ENCODE measurements around the gene AMPD2.

AMPD2 gene

GRCh38 chr1:109619576-109620400 is at the start of gene AMPD2, which contains the start of gene GNAT2:
AMPD2 (plus strand) TSS chr1:109619837; CDS start chr1:109621176, 1,339 bp downstream.
GNAT2 (minus strand) TSS chr1:109619616; CDS start chr1:109612870, 6,746 bp downstream.
- Histone ChIP-seq H3K9ac (ENCODE audit: low read depth in 1 of 2, low read length in 2 of 2) (peak within 1 kb of the TSS; percentile 86 to 89), H3K4me3 (ENCODE audit: low read length in 2 of 2) (peak within 1 kb of the TSS; percentile 82 to 94), H3K4me1 (ENCODE audit: control insufficient read depth in 2 of 2, insufficient read depth in 2 of 2, low read length in 2 of 2) (peaks cover 27 to 35% of the 10 kb centered on the region in 2 donors), H3K27ac (ENCODE audit: low read depth in 2 of 2, low read length in 2 of 2) (peak within 1 kb of the TSS; percentile 80 to 85), H3K9me3 (ENCODE audit: control insufficient read depth in 2 of 2, low read length in 2 of 2) (no peaks in the 10 kb centered on the region), H3K27me3 (ENCODE audit: control insufficient read depth in 2 of 2, insufficient read depth in 2 of 2, low read length in 2 of 2) (no peaks in the 10 kb centered on the region), H3K36me3 (ENCODE audit: control insufficient read depth in 2 of 2, insufficient read depth in 2 of 2, low read length in 2 of 2) (no peaks in the 10 kb centered on the region)

DNA sequence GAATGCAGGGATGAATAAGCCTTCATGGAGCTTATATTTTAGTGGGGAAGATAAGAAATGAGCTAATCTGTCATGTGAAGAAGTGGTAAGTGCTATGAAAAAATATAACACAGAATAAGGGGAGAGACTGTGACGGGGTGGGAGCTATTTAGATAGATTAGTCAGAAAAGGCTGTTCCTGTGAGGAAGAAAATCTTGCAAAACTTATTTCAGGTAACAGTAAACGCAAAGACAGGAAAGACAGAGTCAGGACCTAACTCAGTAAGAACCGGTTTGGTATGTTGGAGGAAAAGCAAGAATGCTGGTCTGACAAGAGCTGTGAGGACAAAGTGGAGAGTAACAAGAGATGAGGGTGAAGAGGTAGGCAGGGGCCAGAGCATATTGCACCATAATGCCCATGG is 49.2 kb upstream of the AMPD2 start:
- Histone ChIP-seq H3K27ac (ENCODE audit: low read depth in 2 of 2, low read length in 2 of 2) (no peak overlapping the region), H3K36me3 (ENCODE audit: control insufficient read depth in 2 of 2, insufficient read depth in 2 of 2, low read length in 2 of 2) (no peaks in the 10 kb centered on the region), H3K9ac (ENCODE audit: low read depth in 1 of 2, low read length in 2 of 2) (no peak overlapping the region), H3K4me3 (ENCODE audit: low read length in 2 of 2) (no peak overlapping the region), H3K4me1 (ENCODE audit: control insufficient read depth in 2 of 2, insufficient read depth in 2 of 2, low read length in 2 of 2) (peaks cover 0 to 17% of the 10 kb centered on the region in 2 donors), H3K27me3 (ENCODE audit: control insufficient read depth in 2 of 2, insufficient read depth in 2 of 2, low read length in 2 of 2) (no peaks in the 10 kb centered on the region), H3K9me3 (ENCODE audit: control insufficient read depth in 2 of 2, low read length in 2 of 2) (no peaks in the 10 kb centered on the region)

DNA sequence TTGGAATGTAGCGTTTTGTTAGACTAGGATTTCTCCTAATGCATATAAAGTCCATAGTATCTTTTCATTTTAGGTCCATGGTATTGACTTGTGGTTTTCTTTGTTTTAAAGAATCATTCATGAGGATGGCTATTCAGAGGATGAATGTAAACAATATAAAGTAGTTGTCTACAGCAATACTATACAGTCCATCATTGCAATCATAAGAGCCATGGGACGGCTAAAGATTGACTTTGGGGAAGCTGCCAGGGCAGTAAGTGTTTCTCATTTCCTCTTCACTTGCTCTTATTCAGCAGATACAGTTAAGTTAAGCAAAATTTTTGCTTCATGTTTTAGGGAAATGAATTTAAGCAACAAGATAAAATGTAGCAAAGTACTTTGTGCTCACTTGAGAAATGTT is 45.9 kb upstream of the AMPD2 start:
- no peaks in the 10 kb centered on the region for H3K4me1 ChIP-seq (ENCODE audit: control insufficient read depth in 2 of 2, insufficient read depth in 2 of 2, low read length in 2 of 2)
- H3K27me3 ChIP-seq (ENCODE audit: control insufficient read depth in 2 of 2, insufficient read depth in 2 of 2, low read length in 2 of 2): no peaks in the 10 kb centered on the region
- no peak overlapping the region for H3K9ac ChIP-seq (ENCODE audit: low read depth in 1 of 2, low read length in 2 of 2)
- peaks cover 0 to 4% of the 10 kb centered on the region in 2 donors for H3K36me3 ChIP-seq (ENCODE audit: control insufficient read depth in 2 of 2, insufficient read depth in 2 of 2, low read length in 2 of 2)
- H3K9me3 ChIP-seq (ENCODE audit: control insufficient read depth in 2 of 2, low read length in 2 of 2): no peaks in the 10 kb centered on the region
- H3K27ac ChIP-seq (ENCODE audit: low read depth in 2 of 2, low read length in 2 of 2): no peak overlapping the region
- no peak overlapping the region for H3K4me3 ChIP-seq (ENCODE audit: low read length in 2 of 2)

DNA sequence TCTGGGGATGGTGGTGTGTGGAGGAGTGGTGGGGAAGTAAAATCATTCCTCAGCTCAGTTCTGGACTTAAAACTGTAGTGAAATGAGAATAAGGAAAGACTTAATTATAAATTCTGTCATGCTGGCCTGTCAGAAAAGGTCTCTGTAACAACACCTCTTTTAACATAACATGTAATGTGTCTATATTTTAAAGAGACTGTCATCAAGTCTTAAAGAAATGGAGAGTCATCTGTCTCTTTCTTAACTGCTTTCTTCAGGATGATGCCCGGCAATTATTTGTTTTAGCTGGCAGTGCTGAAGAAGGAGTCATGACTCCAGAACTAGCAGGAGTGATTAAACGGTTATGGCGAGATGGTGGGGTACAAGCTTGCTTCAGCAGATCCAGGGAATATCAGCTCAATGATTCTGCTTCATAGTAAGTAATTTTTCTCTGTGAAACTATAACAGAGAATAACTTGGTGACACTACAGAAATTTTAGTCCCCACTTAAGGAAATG is 40.6 kb upstream of the AMPD2 start:
- Histone ChIP-seq H3K9ac (ENCODE audit: low read depth in 1 of 2, low read length in 2 of 2) (no peak overlapping the region), H3K4me3 (ENCODE audit: low read length in 2 of 2) (no peak overlapping the region), H3K9me3 (ENCODE audit: control insufficient read depth in 2 of 2, low read length in 2 of 2) (no peaks in the 10 kb centered on the region), H3K36me3 (ENCODE audit: control insufficient read depth in 2 of 2, insufficient read depth in 2 of 2, low read length in 2 of 2) (peaks cover 13 to 41% of the 10 kb centered on the region in 2 donors), H3K27me3 (ENCODE audit: control insufficient read depth in 2 of 2, insufficient read depth in 2 of 2, low read length in 2 of 2) (no peaks in the 10 kb centered on the region), H3K4me1 (ENCODE audit: control insufficient read depth in 2 of 2, insufficient read depth in 2 of 2, low read length in 2 of 2) (no peaks in the 10 kb centered on the region), H3K27ac (ENCODE audit: low read depth in 2 of 2, low read length in 2 of 2) (no peak overlapping the region)

DNA sequence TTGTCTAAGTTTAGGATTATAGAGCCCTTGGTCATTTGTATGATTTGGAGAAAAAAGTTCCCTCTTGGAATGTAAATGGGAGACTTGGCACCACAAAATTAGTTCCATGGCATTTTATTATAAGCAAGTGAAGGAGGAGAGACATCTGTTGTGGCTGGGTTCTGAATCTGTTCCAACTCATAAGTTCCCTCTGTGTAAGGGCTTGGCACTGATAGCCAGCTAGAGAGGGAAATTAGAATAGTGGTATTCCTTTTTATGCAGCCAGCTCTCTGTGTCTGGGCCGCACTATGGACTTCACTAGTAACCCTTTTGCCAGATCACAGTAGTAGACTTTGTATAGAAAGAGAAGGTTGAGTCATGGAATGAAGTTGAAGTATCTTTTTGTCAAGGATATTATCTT is 40.1 kb upstream of the AMPD2 start:
- H3K9me3 ChIP-seq (ENCODE audit: control insufficient read depth in 2 of 2, low read length in 2 of 2): no peaks in the 10 kb centered on the region
- peaks cover 17 to 46% of the 10 kb centered on the region in 2 donors for H3K36me3 ChIP-seq (ENCODE audit: control insufficient read depth in 2 of 2, insufficient read depth in 2 of 2, low read length in 2 of 2)
- H3K4me1 ChIP-seq (ENCODE audit: control insufficient read depth in 2 of 2, insufficient read depth in 2 of 2, low read length in 2 of 2): no peaks in the 10 kb centered on the region
- H3K27ac ChIP-seq (ENCODE audit: low read depth in 2 of 2, low read length in 2 of 2): no peak overlapping the region
- H3K27me3 ChIP-seq (ENCODE audit: control insufficient read depth in 2 of 2, insufficient read depth in 2 of 2, low read length in 2 of 2): no peaks in the 10 kb centered on the region
- no peak overlapping the region for H3K4me3 ChIP-seq (ENCODE audit: low read length in 2 of 2)
- no peak overlapping the region for H3K9ac ChIP-seq (ENCODE audit: low read depth in 1 of 2, low read length in 2 of 2)

GRCh38 chr1:109582021-109582420 is 37.6 kb upstream of the AMPD2 start:
- H3K9me3 ChIP-seq (ENCODE audit: control insufficient read depth in 2 of 2, low read length in 2 of 2): no peaks in the 10 kb centered on the region
- H3K27me3 ChIP-seq (ENCODE audit: control insufficient read depth in 2 of 2, insufficient read depth in 2 of 2, low read length in 2 of 2): no peaks in the 10 kb centered on the region
- peaks cover 41 to 64% of the 10 kb centered on the region in 2 donors for H3K36me3 ChIP-seq (ENCODE audit: control insufficient read depth in 2 of 2, insufficient read depth in 2 of 2, low read length in 2 of 2)
- no peaks in the 10 kb centered on the region for H3K4me1 ChIP-seq (ENCODE audit: control insufficient read depth in 2 of 2, insufficient read depth in 2 of 2, low read length in 2 of 2)
- H3K9ac ChIP-seq (ENCODE audit: low read depth in 1 of 2, low read length in 2 of 2): no peak overlapping the region
- H3K4me3 ChIP-seq (ENCODE audit: low read length in 2 of 2): no peak overlapping the region
- no peak overlapping the region for H3K27ac ChIP-seq (ENCODE audit: low read depth in 2 of 2, low read length in 2 of 2)

DNA sequence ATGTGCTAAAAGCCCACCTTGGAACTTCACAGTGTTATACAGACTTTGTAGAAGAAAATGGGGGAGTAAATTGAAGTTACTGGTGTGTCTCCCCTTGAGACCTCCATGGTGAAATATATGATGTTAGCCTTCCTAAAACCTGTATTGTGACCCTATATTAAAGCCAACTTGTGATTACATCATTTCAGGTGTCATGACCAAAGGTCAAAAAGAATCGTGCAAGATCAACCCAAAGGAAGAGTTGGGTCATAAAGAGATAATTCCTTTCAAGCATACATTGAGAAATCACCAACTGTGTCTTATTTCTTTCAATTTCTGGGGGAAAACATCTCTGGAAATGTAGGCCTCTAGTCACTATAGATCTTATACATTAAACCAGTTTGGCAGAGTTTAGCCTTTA is 34.9 kb upstream of the AMPD2 start:
- Histone ChIP-seq H3K27me3 (ENCODE audit: control insufficient read depth in 2 of 2, insufficient read depth in 2 of 2, low read length in 2 of 2) (no peaks in the 10 kb centered on the region), H3K4me1 (ENCODE audit: control insufficient read depth in 2 of 2, insufficient read depth in 2 of 2, low read length in 2 of 2) (no peaks in the 10 kb centered on the region), H3K9me3 (ENCODE audit: control insufficient read depth in 2 of 2, low read length in 2 of 2) (no peaks in the 10 kb centered on the region), H3K9ac (ENCODE audit: low read depth in 1 of 2, low read length in 2 of 2) (no peak overlapping the region), H3K4me3 (ENCODE audit: low read length in 2 of 2) (no peak overlapping the region), H3K27ac (ENCODE audit: low read depth in 2 of 2, low read length in 2 of 2) (no peak overlapping the region), H3K36me3 (ENCODE audit: control insufficient read depth in 2 of 2, insufficient read depth in 2 of 2, low read length in 2 of 2) (peaks cover 50 to 66% of the 10 kb centered on the region in 2 donors)

DNA sequence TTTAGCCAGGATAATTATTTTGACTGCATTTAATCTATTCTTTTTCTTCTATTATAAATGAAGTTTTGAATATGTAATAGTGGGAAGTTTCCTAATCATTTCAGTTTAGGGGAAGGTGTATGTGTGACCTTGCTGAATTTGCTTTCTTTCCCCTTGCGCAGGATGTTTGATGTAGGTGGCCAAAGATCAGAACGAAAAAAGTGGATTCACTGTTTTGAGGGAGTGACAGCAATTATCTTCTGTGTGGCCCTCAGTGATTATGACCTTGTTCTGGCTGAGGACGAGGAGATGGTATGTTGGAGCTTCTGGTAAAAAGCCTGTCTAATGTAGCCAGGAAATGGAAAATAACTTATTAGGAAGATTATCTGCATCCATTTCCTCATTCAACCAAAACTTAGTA is 33.6 kb upstream of the AMPD2 start:
- no peaks in the 10 kb centered on the region for H3K4me1 ChIP-seq (ENCODE audit: control insufficient read depth in 2 of 2, insufficient read depth in 2 of 2, low read length in 2 of 2)
- H3K9me3 ChIP-seq (ENCODE audit: control insufficient read depth in 2 of 2, low read length in 2 of 2): no peaks in the 10 kb centered on the region
- peaks cover 47 to 60% of the 10 kb centered on the region in 2 donors for H3K36me3 ChIP-seq (ENCODE audit: control insufficient read depth in 2 of 2, insufficient read depth in 2 of 2, low read length in 2 of 2)
- H3K9ac ChIP-seq (ENCODE audit: low read depth in 1 of 2, low read length in 2 of 2): no peak overlapping the region
- H3K27ac ChIP-seq (ENCODE audit: low read depth in 2 of 2, low read length in 2 of 2): no peak overlapping the region
- no peak overlapping the region for H3K4me3 ChIP-seq (ENCODE audit: low read length in 2 of 2)
- H3K27me3 ChIP-seq (ENCODE audit: control insufficient read depth in 2 of 2, insufficient read depth in 2 of 2, low read length in 2 of 2): no peaks in the 10 kb centered on the region

- H3K27me3 ChIP-seq (ENCODE audit: control insufficient read depth in 2 of 2, insufficient read depth in 2 of 2, low read length in 2 of 2): no peaks in the 10 kb centered on the region
- no peak overlapping the region for H3K9ac ChIP-seq (ENCODE audit: low read depth in 1 of 2, low read length in 2 of 2)
- no peaks in the 10 kb centered on the region for H3K4me1 ChIP-seq (ENCODE audit: control insufficient read depth in 2 of 2, insufficient read depth in 2 of 2, low read length in 2 of 2)
- peaks cover 59 to 67% of the 10 kb centered on the region in 2 donors for H3K36me3 ChIP-seq (ENCODE audit: control insufficient read depth in 2 of 2, insufficient read depth in 2 of 2, low read length in 2 of 2)
- H3K4me3 ChIP-seq (ENCODE audit: low read length in 2 of 2): no peak overlapping the region
- H3K9me3 ChIP-seq (ENCODE audit: control insufficient read depth in 2 of 2, low read length in 2 of 2): no peaks in the 10 kb centered on the region
- H3K27ac ChIP-seq (ENCODE audit: low read depth in 2 of 2, low read length in 2 of 2): no peak overlapping the region
Observed at GRCh38 chr1:109589177-109589576, 30.5 kb upstream of the AMPD2 start.

GRCh38 chr1:109589679-109590078 is 30.0 kb upstream of the AMPD2 start:
- no peak overlapping the region for H3K27ac ChIP-seq (ENCODE audit: low read depth in 2 of 2, low read length in 2 of 2)
- H3K9ac ChIP-seq (ENCODE audit: low read depth in 1 of 2, low read length in 2 of 2): no peak overlapping the region
- H3K36me3 ChIP-seq (ENCODE audit: control insufficient read depth in 2 of 2, insufficient read depth in 2 of 2, low read length in 2 of 2): peaks cover 54 to 64% of the 10 kb centered on the region in 2 donors
- no peaks in the 10 kb centered on the region for H3K4me1 ChIP-seq (ENCODE audit: control insufficient read depth in 2 of 2, insufficient read depth in 2 of 2, low read length in 2 of 2)
- no peaks in the 10 kb centered on the region for H3K27me3 ChIP-seq (ENCODE audit: control insufficient read depth in 2 of 2, insufficient read depth in 2 of 2, low read length in 2 of 2)
- H3K4me3 ChIP-seq (ENCODE audit: low read length in 2 of 2): no peak overlapping the region
- no peaks in the 10 kb centered on the region for H3K9me3 ChIP-seq (ENCODE audit: control insufficient read depth in 2 of 2, low read length in 2 of 2)

Measured in mucosa of rectum (tissue), 2 donors.